HG03159 (cell line): ENCODE data around the gene SP100.
"Not testable (repeated sequence)": the region's sequence is repeated elsewhere in the genome, so short reads cannot be mapped to it uniquely, and the experiment has no call there.

Experiments
- ATAC-seq: cut with Tn5 transposase; IDR thresholded peaks from one replicate; pipeline ENCODE4 v1.9.1; 2021; ENCODE audit warnings: mild to moderate bottlenecking, moderate library complexity; ENCODE audit not compliant: unreplicated experiment

The SP100 gene

DNA sequence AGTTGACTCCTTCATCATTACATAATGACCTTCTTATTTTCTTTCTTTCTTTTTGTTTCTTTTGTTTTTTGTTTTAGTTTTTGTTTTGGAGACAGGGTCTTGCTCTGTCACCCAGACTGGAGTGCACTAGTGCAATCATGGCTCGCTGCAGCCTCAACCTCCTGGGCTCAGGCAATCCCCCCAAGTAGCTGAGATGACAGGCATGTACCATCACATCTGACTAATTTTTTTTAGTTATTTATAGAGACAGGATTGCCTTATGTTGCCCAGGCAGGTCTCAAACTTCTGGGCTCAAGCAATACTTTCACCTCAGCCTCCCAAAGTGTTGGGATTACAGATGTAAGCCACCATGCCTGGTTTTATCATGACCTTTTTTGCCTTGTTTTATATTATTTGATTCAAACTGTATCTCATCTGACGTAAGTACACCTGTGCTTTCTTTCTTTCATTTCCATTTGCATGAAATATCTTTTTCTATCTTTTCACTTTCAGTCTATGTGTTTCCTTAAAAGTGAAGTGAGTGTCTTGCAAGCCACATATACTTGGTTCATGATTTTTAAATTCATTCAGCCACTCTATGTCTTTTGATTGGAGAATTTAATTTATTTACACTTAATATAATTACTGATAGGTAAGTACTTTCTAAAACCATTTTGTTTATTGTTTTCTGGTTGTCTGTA, 39.1 kb downstream of the SP100 start:
- no peak for ATAC-seq

DNA sequence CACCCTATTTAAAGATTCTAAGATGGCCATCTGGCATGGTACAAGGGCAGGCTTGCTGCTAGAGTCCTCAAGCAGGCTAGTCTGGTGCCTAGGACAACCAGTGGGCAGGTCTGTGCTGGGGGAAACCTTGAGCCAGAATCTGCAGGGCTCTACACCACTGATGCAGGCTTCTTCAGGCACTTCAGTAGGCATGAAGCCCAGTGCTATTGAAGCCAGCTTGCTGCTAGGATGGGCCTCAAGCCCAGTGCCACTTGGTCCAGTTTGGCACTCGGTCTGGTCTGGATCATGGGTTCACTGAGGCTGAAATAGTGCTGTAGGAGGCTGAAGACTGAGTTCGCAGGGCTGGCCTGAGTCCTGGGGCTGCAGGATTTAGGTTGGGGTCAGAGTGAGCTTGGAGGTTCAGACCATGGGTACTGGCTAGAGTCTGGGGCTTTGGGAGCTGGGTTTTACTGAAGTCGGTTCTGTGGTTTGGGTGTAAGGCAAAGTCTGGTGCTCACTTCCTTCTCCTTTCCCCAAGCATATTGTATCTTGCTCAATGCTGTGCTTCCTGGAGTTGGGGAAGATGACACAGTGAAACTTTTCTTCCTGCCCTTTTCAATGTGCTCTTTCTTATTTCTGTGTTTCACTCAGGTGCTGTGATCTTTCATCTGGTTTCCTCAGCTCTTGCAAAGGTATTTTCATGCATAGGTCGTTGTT, 41.2 kb downstream of the SP100 start:
- no peak for ATAC-seq

DNA sequence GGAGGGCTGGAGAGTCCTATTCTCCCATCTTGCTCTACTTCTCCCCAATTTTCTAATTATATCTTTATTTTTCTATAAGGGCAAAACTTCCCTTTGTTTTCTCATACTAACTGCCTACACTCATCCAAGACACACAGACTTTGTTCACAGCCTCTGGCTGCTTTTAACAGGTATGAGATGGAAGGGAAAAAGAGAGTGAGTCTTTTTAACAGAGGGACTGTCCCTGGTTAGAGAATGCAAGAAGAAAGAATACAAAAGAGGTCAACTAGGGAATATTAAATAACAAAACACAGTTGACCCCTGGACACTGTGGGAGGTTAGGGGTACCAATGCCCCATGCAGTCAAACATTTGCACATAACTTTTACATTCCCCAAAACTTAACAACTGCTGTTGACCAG, 41.8 kb downstream of the SP100 start:
- no peak for ATAC-seq

DNA sequence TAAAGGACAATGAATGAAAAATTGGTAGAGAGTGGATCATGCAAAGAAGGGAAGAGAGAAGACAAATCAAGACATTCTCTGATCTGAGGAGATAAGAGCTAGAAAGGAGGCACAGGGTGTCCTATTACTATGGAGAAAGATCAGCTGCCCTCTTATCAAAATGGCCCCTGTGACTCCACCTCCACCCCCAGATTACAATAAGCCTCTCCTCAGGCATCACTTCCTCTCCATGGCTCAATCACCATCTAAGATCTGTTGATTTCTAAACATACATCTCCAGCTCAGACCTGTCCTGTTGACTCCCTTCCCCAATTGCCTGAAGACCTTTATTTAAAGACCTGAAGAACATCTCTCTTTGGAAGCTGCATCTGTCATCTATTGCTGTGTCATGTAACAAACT, 43.2 kb downstream of the SP100 start:
- no peak for ATAC-seq

DNA sequence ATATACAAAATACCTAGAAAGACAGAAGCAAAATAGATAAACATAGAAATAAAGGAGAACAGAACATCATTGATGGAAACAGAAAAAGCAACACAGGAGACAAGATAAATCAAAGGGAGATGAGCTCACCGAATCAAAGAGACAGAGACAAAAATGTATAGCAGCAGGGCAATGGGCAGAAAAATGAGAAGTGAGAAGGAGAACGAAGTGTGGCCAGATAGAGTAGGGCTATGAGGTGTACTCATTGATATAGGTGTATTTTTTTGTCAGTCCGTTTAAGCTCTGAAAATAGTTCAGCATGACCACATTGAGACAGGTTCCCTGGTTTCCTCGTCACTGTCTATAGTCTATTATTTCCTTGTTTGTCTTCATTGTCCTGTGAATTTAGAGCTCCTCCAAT, 55.1 kb downstream of the SP100 start:
- no peak for ATAC-seq

DNA sequence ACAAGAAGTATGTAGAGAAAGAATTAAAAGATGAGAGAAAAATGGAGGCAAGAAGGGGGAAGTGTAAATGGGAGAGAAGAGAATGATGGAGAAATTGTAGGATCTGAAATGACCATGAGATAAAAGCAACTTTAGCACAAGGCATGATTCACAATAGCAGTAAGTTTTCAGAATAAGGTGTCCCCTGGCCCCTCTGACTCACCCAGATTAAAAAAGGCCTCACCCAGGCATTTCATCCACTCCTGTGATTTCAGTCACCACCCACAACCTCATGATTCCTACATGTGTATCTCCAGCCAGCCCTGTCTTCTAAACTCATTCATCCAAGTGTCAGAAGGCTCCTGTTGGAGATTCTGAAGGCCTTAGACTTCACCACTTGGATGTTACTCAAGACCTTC, 56.6 kb downstream of the SP100 start:
- ATAC-seq = no peak

DNA sequence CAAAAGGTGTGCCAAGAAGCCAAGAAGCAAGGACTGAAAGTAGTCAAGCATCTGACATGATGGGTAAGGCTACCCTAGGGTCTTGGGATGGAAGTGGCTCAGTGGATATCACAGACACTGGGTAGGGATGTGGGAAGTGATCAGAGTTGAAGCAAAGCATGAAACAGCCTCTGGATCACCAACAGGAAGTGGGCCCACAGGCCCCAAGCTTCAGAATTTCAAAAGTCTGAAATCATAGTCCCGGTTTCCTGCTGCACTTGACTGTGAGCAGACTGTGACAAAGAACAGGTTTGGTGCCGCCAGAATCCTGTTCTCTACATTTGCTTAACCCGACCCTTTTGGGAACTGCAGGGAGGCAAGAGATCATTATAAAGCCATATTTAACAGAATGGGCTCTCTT, 57.4 kb downstream of the SP100 start:
- ATAC-seq = no peak

DNA sequence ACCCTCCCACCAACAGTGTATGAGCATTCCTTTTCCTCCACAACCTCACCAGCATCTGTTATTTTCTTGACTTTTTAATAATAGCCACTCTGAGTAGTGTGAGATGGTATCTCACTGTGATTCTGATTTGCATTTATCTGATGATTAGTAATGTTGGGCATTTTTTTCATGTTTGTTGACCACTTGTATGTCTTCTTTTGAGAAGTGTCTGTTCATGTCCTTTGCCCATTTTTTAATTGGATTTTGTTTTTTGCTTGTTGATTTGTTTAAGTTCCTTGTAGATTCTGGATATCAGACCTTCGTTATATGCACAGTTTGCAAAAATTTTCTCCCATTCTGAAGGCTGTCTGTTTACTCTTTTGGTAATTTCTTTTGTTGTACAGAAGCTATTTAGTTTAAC, 59.1 kb downstream of the SP100 start:
- no peak for ATAC-seq

DNA sequence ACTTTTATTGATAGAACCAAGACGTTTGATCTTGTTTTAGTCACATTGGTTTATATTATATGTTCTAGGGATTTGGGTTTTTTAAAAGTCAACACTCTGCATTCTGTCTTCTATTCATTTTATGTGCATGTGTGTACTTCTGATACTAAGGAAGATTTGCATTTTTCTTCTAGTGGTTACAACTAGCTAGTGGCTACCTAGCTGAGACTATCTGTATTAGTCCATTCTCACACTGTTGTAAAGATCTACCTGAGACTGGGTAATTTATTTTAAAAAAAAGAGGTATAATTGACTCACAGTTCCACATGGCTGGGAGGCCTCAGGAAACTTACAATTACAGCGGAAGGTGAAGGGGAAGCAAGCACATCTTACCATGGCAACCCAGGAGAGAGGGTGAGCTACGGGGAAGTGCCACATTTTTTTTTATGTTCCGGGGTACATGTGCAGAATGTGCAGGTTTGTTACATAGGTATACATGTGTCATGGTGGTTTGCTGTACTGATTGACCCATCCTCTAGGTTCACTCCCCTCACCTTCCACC, 69.9 kb downstream of the SP100 start:
- ATAC-seq = no peak

DNA sequence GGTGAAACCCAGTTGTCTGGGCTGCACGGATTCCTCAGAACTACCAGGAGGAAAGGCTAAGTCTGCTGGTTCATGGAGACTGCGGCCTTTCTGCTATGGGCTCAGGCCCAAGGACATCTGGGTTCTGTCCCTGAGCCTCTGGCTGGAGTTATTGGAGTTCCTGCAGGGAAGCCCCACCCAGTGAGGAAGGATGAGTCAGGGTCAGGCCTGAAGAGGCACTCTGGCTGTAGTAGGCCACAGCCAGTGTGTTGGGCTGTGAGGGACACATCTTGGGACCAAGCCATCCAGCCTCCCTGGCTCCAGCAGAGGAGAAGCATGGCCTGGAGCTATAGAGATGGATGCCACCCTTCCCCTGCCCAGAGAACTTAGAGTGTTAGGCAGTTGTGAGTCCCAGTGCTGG, 75.2 kb downstream of the SP100 start:
- not testable (repeated sequence) for ATAC-seq

DNA sequence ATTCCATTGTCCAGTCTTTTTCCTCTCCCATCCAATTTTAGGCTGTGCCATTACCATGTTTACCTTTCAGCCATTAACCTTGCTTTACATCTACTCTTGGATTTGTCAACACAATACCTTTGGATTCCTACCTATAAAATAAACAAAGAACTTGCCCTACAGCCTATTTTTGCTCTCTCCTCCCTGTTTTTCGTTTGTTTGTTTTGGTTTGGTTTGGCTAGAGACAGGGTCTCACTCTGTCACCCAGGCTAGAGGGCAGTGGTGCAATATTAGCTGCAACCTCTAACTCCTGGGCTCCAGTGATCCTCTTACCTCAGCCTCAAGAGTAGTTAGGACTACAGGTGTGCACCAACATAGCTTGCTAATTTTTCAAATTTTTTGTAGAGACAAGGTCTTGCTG, 76.1 kb downstream of the SP100 start:
- no peak for ATAC-seq

DNA sequence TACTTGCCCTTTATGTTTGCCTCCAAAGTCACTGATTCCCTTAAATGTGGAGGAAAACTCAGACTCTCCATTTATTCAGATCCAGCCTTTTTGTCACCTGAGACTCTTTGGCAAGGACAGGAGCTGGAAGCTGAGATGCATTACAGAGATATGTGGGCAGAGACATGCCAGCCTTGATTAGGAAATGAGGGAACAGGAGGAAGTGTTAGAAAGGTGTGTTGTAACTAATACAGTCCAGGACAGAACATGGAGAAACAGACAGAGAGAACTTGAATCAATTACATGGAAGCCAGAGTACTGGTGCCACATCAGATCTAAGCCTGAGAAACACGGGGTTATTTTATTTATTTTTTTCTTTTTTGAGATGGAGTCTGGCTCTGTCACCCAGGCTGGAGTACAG, 79.0 kb downstream of the SP100 start:
- no peak for ATAC-seq

DNA sequence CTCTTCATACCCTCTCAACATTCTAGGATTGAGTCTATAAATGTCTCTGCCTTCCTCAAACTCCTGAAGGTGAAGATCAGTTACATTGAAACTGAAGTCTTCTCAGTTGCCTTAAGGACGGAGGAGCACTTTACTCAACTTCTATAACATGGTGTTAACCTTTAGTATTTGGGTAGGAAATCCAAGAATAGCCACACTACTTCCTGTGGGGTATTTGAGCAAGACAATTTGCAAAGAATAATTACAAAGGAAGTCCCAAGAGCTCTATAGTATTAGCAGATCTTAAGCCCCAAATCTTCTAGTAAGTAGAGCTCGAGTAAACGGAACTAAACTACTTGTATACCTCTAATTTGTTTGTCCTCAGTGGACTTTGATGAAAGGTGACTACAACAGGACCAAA, 80.9 kb downstream of the SP100 start:
- no peak for ATAC-seq

DNA sequence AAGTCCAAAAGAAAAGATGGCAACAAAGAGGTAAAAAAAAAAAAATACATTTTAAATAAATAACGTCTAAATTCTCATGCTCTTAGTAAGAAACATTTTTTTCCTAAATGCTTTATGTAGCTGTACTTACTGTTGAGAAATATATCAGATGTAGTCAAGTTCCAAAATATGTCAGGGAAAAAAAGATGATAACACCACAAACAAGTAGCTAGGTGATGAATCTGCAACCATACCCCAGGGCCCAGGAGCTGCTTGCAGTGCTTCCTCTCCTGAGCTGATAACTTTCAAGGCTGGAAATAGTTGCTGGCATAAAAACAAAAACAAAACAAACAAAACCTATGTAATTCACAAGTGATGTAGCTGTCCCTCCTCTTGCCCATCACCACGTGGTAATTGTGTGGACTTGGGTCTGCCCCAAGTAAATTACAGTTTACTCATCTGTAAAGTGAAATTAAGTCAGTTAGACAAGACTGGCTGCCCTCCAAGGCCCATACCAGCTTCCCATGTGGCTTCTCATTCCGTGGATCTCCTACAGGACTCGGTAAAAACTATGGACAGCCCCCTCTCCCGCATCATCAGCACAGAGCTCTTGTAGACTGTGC, 82.6 kb downstream of the SP100 start:
- ATAC-seq = no peak

DNA sequence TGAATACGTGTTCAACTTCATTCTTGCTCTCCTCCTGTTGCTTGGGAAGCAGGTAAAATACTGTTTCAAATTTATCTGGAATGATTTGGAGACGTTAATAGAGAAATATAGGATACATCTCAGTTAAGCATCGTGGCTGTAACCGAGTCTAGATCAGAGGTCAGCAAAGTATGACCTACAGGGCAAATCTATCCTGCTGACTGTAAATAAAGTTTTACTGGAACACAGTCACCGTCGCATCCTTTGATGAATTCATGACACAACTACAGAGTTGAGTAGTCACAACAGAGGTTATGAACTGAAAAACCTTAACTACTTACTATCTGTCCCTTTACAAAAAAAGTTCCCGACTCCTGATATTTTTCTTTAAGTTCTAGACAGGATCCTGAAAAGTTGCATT, 86.6 kb downstream of the SP100 start:
- ATAC-seq = no peak

DNA sequence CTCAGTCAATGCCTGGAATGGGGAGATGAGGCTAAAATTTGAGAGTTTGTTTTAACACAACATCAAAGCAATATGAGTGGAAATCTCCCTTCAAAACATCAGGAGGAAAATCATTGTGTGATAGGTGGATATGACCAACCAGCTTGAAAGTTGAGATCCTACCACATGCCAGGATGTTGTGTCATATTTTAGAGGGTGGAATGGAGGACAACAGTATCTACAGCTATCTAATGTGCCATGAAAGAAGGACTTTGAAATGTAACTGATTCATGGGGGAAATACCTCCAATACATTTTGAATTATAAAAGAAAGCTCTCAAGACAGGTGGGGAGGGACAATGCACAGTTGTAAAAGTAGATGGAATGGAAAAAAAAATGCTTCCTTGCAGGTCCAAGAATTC, 87.8 kb downstream of the SP100 start:
- no peak for ATAC-seq

DNA sequence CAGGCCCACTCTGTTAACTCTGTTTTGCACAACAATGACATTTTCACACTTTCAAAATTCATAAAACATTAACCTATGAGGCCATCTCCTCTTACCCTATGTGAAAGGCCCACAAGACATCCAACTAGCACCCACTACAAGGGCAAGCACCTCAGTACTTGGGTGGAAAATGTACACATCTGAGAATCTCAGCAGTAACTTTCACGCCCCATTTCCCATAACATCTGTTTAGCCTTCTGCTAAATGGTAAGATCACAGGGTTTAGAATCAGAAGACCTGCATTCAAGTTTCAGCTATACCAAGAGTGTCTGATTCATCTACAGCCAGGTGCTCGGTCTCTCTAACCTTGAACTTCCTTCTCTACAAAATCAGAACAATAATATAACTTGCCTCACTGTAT, 89.2 kb downstream of the SP100 start:
- peak; percentile 87 for ATAC-seq

DNA sequence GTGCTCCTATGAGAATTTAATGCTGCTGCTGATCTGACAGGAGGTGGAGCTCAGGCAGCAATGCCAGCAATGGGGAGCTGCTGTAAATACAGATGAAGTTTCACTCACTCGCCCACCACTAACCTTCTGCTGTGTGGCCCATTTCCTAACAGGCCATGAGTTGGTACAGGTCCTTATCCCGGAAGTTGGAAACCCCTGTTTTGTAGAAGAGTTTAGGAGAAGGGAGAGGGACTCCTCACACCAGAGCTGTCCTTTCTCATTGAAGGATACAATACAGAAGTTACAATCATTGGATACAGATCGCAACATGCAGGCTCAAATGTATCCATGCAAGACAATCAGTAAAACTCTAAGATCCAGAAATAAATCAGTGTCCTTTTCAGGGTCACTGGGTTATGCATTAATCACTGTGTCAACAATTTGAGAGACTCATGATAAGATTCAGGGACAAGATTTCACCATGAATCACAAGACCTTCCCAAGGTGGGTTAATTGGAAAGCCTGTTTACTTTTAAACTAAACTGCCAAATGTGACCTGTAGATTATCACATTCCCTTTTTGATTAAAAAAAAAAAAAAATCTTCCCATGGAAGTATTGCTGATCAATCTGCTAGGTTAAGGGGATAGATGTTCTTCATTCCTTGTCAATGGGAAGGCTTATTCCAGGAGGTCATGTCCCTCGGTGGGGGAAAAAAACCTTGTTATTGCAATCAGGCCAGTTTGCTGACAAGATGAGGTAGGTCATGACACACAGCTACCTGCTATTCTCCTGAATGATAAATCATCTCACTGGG, 97.2 kb downstream of the SP100 start:
- ATAC-seq = no peak

DNA sequence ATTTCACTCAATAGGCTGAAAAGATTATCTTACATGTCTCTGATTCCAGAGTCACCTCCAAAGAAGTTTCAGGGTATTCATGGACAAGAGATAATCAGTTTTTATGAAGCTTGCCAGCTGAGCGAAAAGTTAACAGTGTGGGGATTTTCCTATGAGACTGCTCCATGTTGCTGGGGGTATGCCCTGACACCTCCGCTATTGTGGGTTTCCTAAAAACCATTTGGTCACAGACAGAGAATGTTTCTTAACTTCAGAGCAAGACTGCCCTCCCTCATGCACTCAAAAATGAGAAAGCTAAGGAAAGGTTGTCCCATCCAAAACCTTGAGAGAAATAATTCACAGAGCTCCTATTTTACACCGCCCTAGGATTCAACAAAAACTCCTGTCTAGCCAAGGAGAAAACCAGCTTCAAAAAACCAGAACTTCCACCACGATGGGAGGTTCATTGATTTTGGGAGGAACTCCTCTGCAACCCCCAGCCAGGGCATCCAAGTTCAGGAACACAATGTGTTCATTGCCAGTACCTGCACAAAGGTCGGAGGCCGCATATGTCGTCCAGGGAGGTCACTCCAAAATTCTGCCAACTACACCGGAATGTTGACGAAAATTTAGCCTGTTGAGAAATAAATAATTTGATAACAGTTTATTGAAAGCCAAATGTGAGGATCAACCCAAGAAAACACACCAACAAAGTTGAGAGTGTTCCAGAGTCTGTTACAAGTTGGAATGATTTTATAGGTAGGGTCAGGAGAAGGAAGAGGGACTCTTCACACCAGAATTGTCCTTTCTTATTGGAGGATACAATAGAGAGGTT, 104.3 kb downstream of the SP100 start:
- no peak for ATAC-seq

DNA sequence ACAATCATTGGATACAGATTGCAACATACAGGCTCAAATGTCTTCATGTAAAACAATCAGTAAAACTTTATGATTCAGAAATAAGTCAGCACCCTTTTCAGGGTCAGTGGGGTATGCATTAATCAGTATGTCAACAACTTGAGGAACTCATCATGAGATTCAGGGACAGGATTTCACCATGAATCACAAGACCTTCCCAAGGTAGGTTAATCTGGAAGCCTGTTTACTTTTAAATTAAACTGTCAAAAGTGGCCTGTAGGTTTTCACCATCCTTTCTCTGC, 104.8 kb downstream of the SP100 start:
- ATAC-seq = no peak

DNA sequence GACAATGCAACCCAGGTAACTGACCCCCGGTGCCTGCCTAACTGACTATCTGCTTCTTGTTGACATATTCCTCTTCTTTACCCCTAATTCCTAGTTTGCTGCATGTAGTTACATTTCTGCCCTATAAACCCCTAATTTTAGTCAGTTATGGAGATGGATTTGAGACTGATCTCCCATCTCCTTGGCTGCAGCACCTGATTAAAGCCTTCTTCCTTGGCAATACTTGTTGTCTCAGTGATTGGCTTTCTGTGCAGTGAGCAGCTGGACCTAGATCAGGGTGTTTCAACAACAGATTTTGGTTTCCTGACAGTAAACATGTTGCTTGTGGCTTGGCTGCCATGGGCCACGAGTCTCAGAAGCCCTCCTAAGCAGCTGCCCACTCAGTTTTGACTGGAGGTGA, 105.4 kb downstream of the SP100 start:
- no peak for ATAC-seq
